Activated CD8-positive, alpha-beta T cell treated with anti-CD3 and anti-CD28 coated beads for 36 hours (primary cell): ENCODE data around the gene DRAP1. TPM values are rescaled to one million over a fixed set of nuclear protein-coding genes. Genes with fewer than 3 reads are reported as not detected.

Experiments used
- ATAC-seq: fragments of 200-7000 bp; cut with Tn5 transposase; one replicate; pipeline ENCODE4 v1.10.0; 2021; ENCODE audit warnings: mild to moderate bottlenecking, moderate library complexity
- CTCF ChIA-PET: fragments of 350-600 bp; sonication (Branson Sonifier 250); formaldehyde crosslinking; loops from one replicate; lab custom pipeline; 2021; ENCODE audit warnings: antibody characterized with exemption; lab: Charles Lee
- POLR2A ChIA-PET: fragments of 350-600 bp; sonication (Branson Sonifier 250); formaldehyde crosslinking; loops from one replicate; lab custom pipeline; 2021; ENCODE audit warnings: antibody characterized with exemption; lab: Charles Lee
- DNase-seq: peaks from one replicate; pipeline ENCODE4 v3.0.0-alpha.2; 2020
- H3K27ac Mint-ChIP-seq: one replicate; pipeline ENCODE4 v1.8.0; 2021; ENCODE audit warnings: mild to moderate bottlenecking, mixed read lengths
- H3K27me3 Mint-ChIP-seq: one replicate; pipeline ENCODE4 v1.8.0; 2021; ENCODE audit warnings: mixed read lengths
- H3K36me3 Mint-ChIP-seq: one replicate; pipeline ENCODE4 v1.8.0; 2021; ENCODE audit warnings: low read depth, mixed read lengths
- H3K4me1 Mint-ChIP-seq: one replicate; pipeline ENCODE4 v1.8.0; 2021; ENCODE audit warnings: low read depth, mixed read lengths
- H3K4me3 Mint-ChIP-seq: one replicate; pipeline ENCODE4 v1.8.0; 2021; ENCODE audit warnings: mild to moderate bottlenecking, moderate library complexity, mixed read lengths
- H3K9me3 Mint-ChIP-seq: one replicate; pipeline ENCODE4 v1.8.0; 2021; ENCODE audit warnings: mixed read lengths
- intact Hi-C: fragments of 100-400 bp; cut with micrococcal nuclease; formaldehyde crosslinking; loops from one replicate; pipeline ENCODE4 v1.10.0; 2022
- total RNA-seq, 2 experiments: library from RNA; stranded (reverse); gene quantifications; one replicate each; pipeline ENCODE4 v1.2.3, GENCODE V29; 2021
- TF ChIP-seq, protein P1 (sequence below): fragments of 200-600 bp; IDR thresholded peaks from one replicate; pipeline ENCODE4 v1.8.0; 2022; ENCODE audit warnings: antibody characterized with exemption, mild to moderate bottlenecking

Gene DRAP1
- total RNA-seq, 2 experiments from 2014 or later = 135 TPM

- DNase-seq = peak; percentile 88
- peaks cover 25% of the 10 kb centered on the region for H3K36me3 Mint-ChIP-seq
- intact Hi-C loops = loop anchor here (10.0 kb wide), 1 partner anchor 65 kb away; the partner anchor contains the start of gene SART1
- TF ChIP-seq, protein P1, sequence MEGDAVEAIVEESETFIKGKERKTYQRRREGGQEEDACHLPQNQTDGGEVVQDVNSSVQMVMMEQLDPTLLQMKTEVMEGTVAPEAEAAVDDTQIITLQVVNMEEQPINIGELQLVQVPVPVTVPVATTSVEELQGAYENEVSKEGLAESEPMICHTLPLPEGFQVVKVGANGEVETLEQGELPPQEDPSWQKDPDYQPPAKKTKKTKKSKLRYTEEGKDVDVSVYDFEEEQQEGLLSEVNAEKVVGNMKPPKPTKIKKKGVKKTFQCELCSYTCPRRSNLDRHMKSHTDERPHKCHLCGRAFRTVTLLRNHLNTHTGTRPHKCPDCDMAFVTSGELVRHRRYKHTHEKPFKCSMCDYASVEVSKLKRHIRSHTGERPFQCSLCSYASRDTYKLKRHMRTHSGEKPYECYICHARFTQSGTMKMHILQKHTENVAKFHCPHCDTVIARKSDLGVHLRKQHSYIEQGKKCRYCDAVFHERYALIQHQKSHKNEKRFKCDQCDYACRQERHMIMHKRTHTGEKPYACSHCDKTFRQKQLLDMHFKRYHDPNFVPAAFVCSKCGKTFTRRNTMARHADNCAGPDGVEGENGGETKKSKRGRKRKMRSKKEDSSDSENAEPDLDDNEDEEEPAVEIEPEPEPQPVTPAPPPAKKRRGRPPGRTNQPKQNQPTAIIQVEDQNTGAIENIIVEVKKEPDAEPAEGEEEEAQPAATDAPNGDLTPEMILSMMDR = peak; percentile 11
- peak; percentile 36 for ATAC-seq
- H3K4me3 Mint-ChIP-seq = peak overlapping the region; percentile 80
- POLR2A ChIA-PET = interaction anchor here (0.6 to 28.1 kb wide), 14 partner anchors 10 to 477 kb away, joined by 3 to 560 read pairs (median 6); partner anchors contain the start of genes BANF1, C11orf68, CCDC85B and CFL1
- CTCF ChIA-PET = interaction anchor here (0.8 to 7.1 kb wide), 6 partner anchors 10 to 59 kb away, joined by 3 to 71 read pairs (median 22); partner anchors contain the start of genes CCDC85B, FIBP and MUS81
- no peaks in the 10 kb centered on the region for H3K9me3 Mint-ChIP-seq
- peak overlapping the region; percentile 86 for H3K27ac Mint-ChIP-seq
- peaks cover 3% of the 10 kb centered on the region for H3K27me3 Mint-ChIP-seq
- peaks cover 34% of the 10 kb centered on the region for H3K4me1 Mint-ChIP-seq
Observed at GRCh38 chr11:65899356-65900124, 19.7 kb upstream of the DRAP1 start.

DNA sequence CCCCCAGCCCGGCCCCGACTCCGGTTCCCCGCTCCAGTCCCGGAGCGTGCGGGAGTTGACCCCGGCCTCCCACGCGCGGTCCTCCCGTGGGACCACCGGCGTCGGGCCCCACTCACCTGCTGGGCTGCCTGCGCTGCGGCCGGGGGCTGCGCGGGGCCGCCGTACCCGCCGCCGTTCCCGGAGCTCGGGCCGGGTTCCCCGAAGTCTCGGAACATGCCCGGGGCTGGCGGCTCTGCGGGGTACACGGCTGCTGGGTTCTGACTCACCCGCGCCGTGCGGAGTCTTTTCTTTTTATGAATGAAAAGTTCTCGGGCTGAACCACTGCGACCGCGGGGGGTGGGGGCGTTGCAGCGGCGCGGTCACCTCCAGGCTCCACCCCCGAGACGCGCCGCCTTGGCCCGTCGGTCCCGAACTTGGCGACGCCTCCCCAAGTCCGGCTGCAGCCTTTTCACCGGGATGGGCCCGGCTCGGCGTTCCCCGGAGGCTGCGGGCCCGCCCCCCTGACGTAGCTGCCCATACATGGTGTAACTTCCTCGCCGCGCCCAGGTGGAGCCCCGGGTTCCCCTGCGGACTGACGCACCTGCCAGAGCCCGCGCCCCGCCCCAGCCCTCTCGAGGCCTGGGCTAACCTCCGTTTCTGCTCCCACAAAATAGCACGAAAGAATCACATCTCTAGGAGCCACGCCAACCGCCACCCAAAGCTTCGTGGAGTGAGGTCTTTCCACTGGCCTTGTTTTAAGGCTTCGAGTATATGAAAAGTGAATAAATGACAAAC lies 18.9 kb upstream of the DRAP1 start, which contains the start of gene FOSL1:
TSS of gene FOSL1 (minus strand) at position 264 of the 774 bp plus-strand sequence. CDS start at position 215, 49 bp downstream.
- Mint-ChIP-seq H3K27me3 (peaks cover 5% of the 10 kb centered on the region), H3K9me3 (no peaks in the 10 kb centered on the region), H3K36me3 (peaks cover 22% of the 10 kb centered on the region), H3K4me1 (peaks cover 32% of the 10 kb centered on the region), H3K27ac (peak within 1 kb of the TSS; percentile 86), H3K4me3 (peak within 1 kb of the TSS; percentile 80)
- ChIA-PET POLR2A (interaction anchor here (0.6 to 28.1 kb wide), 15 partner anchors 9 to 478 kb away, joined by 3 to 560 read pairs (median 5); partner anchors contain the start of genes C11orf68, CCDC85B, CFL1 and CTSW), CTCF (interaction anchor here (0.9 to 4.2 kb wide), 6 partner anchors 9 to 121 kb away, joined by 3 to 71 read pairs (median 4); partner anchors contain the start of genes C11orf68, CCDC85B and FIBP)
- DNase-seq (peak; percentile 97), ATAC-seq (peak; percentile 88)
- TF ChIP-seq, protein P1 = no peak
- intact Hi-C loops = no loop called here

DNA sequence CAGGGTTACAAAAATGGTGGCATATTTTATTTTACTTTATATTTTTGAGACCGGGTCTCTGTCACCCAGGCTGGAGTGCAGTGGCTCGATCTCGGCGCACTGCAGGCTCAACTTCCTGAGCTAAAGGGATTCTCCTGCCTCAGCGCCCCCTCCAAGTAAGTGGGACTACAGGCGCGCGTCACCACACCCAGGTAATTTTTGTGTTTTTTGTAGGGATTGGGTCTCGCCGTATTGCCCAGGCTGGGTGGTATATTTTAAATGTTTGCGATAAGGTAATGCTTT lies 18.4 kb upstream of the DRAP1 start:
- ATAC-seq (no peak), DNase-seq (no peak)
- Mint-ChIP-seq H3K4me1 (peaks cover 27% of the 10 kb centered on the region), H3K27me3 (peaks cover 5% of the 10 kb centered on the region), H3K9me3 (no peaks in the 10 kb centered on the region), H3K36me3 (peaks cover 18% of the 10 kb centered on the region), H3K4me3 (peak overlapping the region; percentile 61), H3K27ac (peak overlapping the region; percentile 61)
- POLR2A ChIA-PET = interaction anchor here (0.8 to 28.1 kb wide), 12 partner anchors 8 to 93 kb away, joined by 3 to 560 read pairs (median 6); partner anchors contain the start of genes C11orf68, CCDC85B, CFL1 and EFEMP2
- CTCF ChIA-PET = interaction anchor here (0.9 to 4.2 kb wide), 8 partner anchors 9 to 121 kb away, joined by 3 to 71 read pairs (median 4); partner anchors contain the start of genes C11orf68, CCDC85B and FIBP
- intact Hi-C loops = no loop called here
- TF ChIP-seq, protein P1 = no peak

- POLR2A ChIA-PET = interaction anchor here (1.5 to 28.1 kb wide), 4 partner anchors 13 to 80 kb away, joined by 3 to 560 read pairs (median 8); partner anchors contain the start of genes CFL1, EFEMP2 and MUS81
- CTCF ChIA-PET = interaction anchor here (4.2 kb wide), 1 partner anchor 15 kb away, joined by 71 read pairs; the partner anchor contains the start of genes CCDC85B and FIBP
- Mint-ChIP-seq H3K36me3 (peaks cover 4% of the 10 kb centered on the region), H3K4me3 (no peak overlapping the region), H3K27me3 (peaks cover 5% of the 10 kb centered on the region), H3K9me3 (no peaks in the 10 kb centered on the region), H3K4me1 (peaks cover 11% of the 10 kb centered on the region), H3K27ac (no peak overlapping the region)
- TF ChIP-seq, protein P1 = no peak
- DNase-seq (no peak), ATAC-seq (no peak)
- intact Hi-C loops = no loop called here
Observed at GRCh38 chr11:65903068-65903481, 16.2 kb upstream of the DRAP1 start.
